H9 (cell line): ENCODE measurements around the gene SLC39A10. TPM values are rescaled to one million over a fixed set of nuclear protein-coding genes. Genes with fewer than 3 reads are reported as not detected.

Experiments
- DNase-seq: peaks from one replicate; pipeline ENCODE4 v3.0.0-alpha.2; 2017
- H2AFZ ChIP-seq: one replicate; pipeline ENCODE4 v1.6.1; 2013; ENCODE audit warnings: mild to moderate bottlenecking, low read length, control low read depth, moderate library complexity
- H2AK5ac ChIP-seq: 2 replicates; pipeline ENCODE4 v1.6.1; 2013; ENCODE audit warnings: low read length, control low read depth, mixed read lengths; ENCODE audit not compliant: insufficient read length
- H2BK120ac ChIP-seq: one replicate; pipeline ENCODE4 v1.6.1; 2013; ENCODE audit warnings: low read depth, mild to moderate bottlenecking, low read length, control low read depth, inconsistent platforms; ENCODE audit not compliant: poor library complexity, severe bottlenecking
- H2BK12ac ChIP-seq: 2 replicates; pipeline ENCODE4 v1.6.1; 2013; ENCODE audit warnings: low read length, control low read depth, mixed read lengths, low read depth; ENCODE audit not compliant: insufficient read length
- H2BK15ac ChIP-seq: 2 replicates; pipeline ENCODE4 v1.6.1; 2013; ENCODE audit warnings: low read depth, low read length, control low read depth
- H2BK20ac ChIP-seq: one replicate; pipeline ENCODE4 v1.6.1; 2013; ENCODE audit warnings: low read depth, mild to moderate bottlenecking, low read length, control low read depth, inconsistent platforms; ENCODE audit not compliant: poor library complexity, severe bottlenecking
- H2BK5ac ChIP-seq: 2 replicates; pipeline ENCODE4 v1.6.1; 2013; ENCODE audit warnings: low read length, control low read depth, mixed read lengths; ENCODE audit not compliant: insufficient read length
- H3K14ac ChIP-seq: 2 replicates; pipeline ENCODE4 v1.6.1; 2013; ENCODE audit warnings: low read length, control low read depth; ENCODE audit not compliant: insufficient read depth
- H3K18ac ChIP-seq: 2 replicates; pipeline ENCODE4 v1.6.1; 2013; ENCODE audit warnings: low read depth, mild to moderate bottlenecking, mixed read lengths, low read length, control low read depth; ENCODE audit not compliant: insufficient read length
- H3K23ac ChIP-seq: 2 replicates; pipeline ENCODE4 v1.6.1; 2013; ENCODE audit warnings: low read length, control low read depth, mixed read lengths, low read depth; ENCODE audit not compliant: insufficient read length
- H3K23me2 ChIP-seq: 2 replicates; pipeline ENCODE4 v1.6.1; 2013; ENCODE audit warnings: low read depth, mild to moderate bottlenecking, mixed read lengths, low read length, control low read depth; ENCODE audit not compliant: insufficient read length, poor library complexity, severe bottlenecking
- H3K27ac ChIP-seq: 2 replicates; pipeline ENCODE4 v1.5.1; 2013; ENCODE audit warnings: low read length, control low read depth, mixed read lengths, low read depth; ENCODE audit not compliant: insufficient read length
- H3K27me3 ChIP-seq: 2 replicates; pipeline ENCODE4 v1.6.1; 2013; ENCODE audit warnings: low read length, control low read depth, inconsistent platforms; ENCODE audit not compliant: insufficient read depth
- H3K4ac ChIP-seq: 2 replicates; pipeline ENCODE4 v1.6.1; 2013; ENCODE audit warnings: low read depth, mild to moderate bottlenecking, control low read depth, inconsistent platforms, low read length, moderate library complexity
- H3K4me1 ChIP-seq: 2 replicates; pipeline ENCODE4 v1.6.1; 2013; ENCODE audit warnings: low read length, control low read depth, inconsistent platforms; ENCODE audit not compliant: insufficient read depth
- H3K4me2 ChIP-seq: 2 replicates; pipeline ENCODE4 v1.6.1; 2013; ENCODE audit warnings: low read length, control low read depth, mixed read lengths; ENCODE audit not compliant: insufficient read length, insufficient read depth
- H3K56ac ChIP-seq: 2 replicates; pipeline ENCODE4 v1.6.1; 2013; ENCODE audit warnings: low read depth, mild to moderate bottlenecking, mixed read lengths, low read length, control low read depth; ENCODE audit not compliant: insufficient read length
- H3K79me1 ChIP-seq: 2 replicates; pipeline ENCODE4 v1.6.1; 2013; ENCODE audit warnings: low read depth, mild to moderate bottlenecking, moderate library complexity, low read length, control low read depth, inconsistent platforms; ENCODE audit not compliant: insufficient read depth, poor library complexity, severe bottlenecking
- H3K79me2 ChIP-seq: 2 replicates; pipeline ENCODE4 v1.6.1; 2013; ENCODE audit warnings: low read length, control low read depth, inconsistent platforms; ENCODE audit not compliant: insufficient read depth
- H3K9ac ChIP-seq: 2 replicates; pipeline ENCODE4 v1.6.1; 2013; ENCODE audit warnings: low read length, control low read depth, mixed read lengths; ENCODE audit not compliant: insufficient read length; ENCODE audit errors: extremely low read depth
- H3K9me3 ChIP-seq: one replicate; pipeline ENCODE4 v1.6.1; 2013; ENCODE audit warnings: low read depth, low read length, inconsistent platforms; ENCODE audit not compliant: control insufficient read depth
- H3T11ph ChIP-seq: one replicate; pipeline ENCODE4 v1.6.1; 2013; ENCODE audit warnings: mild to moderate bottlenecking, low read length, control low read depth, inconsistent platforms
- H4K20me1 ChIP-seq: one replicate; pipeline ENCODE4 v1.6.1; 2013; ENCODE audit not compliant: control insufficient read depth, insufficient read length, insufficient read depth
- H4K5ac ChIP-seq: 2 replicates; pipeline ENCODE4 v1.6.1; 2013; ENCODE audit warnings: low read depth, mild to moderate bottlenecking, mixed read lengths, low read length, control low read depth; ENCODE audit not compliant: insufficient read length
- H4K8ac ChIP-seq: replicated peaks from 2 replicates; pipeline ENCODE4 v1.6.1; 2013; ENCODE audit warnings: low read length, control low read depth, mixed read lengths, low read depth; ENCODE audit not compliant: insufficient read length
- H4K91ac ChIP-seq: 2 replicates; pipeline ENCODE4 v1.6.1; 2013; ENCODE audit warnings: low read depth, mild to moderate bottlenecking, moderate library complexity, mixed read lengths, low read length, control low read depth; ENCODE audit not compliant: insufficient read length
- H3K27ac Mint-ChIP-seq, 3 experiments: 2 replicates in 2 of 3; 3 replicates in 1 of 3; pipeline ENCODE4 v1.8.0; 2020 to 2021; ENCODE audit warnings: mixed read lengths in 3 of 3, mild to moderate bottlenecking in 1 of 3, moderate library complexity in 1 of 3
- H3K27me3 Mint-ChIP-seq: 2 replicates; pipeline ENCODE4 v1.8.0; 2021; ENCODE audit warnings: low read depth, mild to moderate bottlenecking, moderate library complexity, mixed read lengths
- H3K36me3 Mint-ChIP-seq, 3 experiments: 2 replicates in 2 of 3; 3 replicates in 1 of 3; pipeline ENCODE4 v1.8.0; 2020 to 2021; ENCODE audit warnings: low read depth in 3 of 3, mixed read lengths in 3 of 3; ENCODE audit not compliant: insufficient read depth in 1 of 3
- H3K4me1 Mint-ChIP-seq, 2 experiments: 2 replicates each; pipeline ENCODE4 v1.8.0; 2020; ENCODE audit warnings: mixed read lengths in 2 of 2
- H3K4me3 Mint-ChIP-seq, 2 experiments: 2 replicates in 1 of 2; 3 replicates in 1 of 2; pipeline ENCODE4 v1.8.0; 2020 to 2021; ENCODE audit warnings: mild to moderate bottlenecking in 2 of 2, mixed read lengths in 2 of 2, moderate library complexity in 1 of 2
- H3K9me3 Mint-ChIP-seq, 2 experiments: 2 replicates in 1 of 2; 3 replicates in 1 of 2; pipeline ENCODE4 v1.8.0; 2020; ENCODE audit warnings: mild to moderate bottlenecking in 2 of 2, mixed read lengths in 2 of 2, moderate library complexity in 1 of 2
- CTCF ChIP-seq: fragments of 200-600 bp; sonication (generic); conservative IDR thresholded peaks from 3 replicates; pipeline ENCODE4 v1.8.0; 2021; ENCODE audit warnings: antibody characterized with exemption, mild to moderate bottlenecking
- WGBS: extraction: QIAGEN DNeasy Blood & Tissue Kit; methylation state at CpG from one replicate; pipeline ENCODE4 v1.1.7; 2013; ENCODE audit warnings: missing lambda C conversion rate, low lambda C conversion rate, mixed read lengths; ENCODE audit not compliant: insufficient read length; ENCODE audit errors: extremely low coverage; 5-methylcytosine and 5-hydroxymethylcytosine counted together
- total RNA-seq: library from RNA; stranded (reverse); gene quantifications from 2 replicates; pipeline ENCODE4 v1.2.1, GENCODE V29; 2021

The SLC39A10 gene
- total RNA-seq, 1 experiment from 2014 or later: 161 TPM

- Mint-ChIP-seq H3K4me1 (peaks cover 38 to 41% of the 10 kb centered on the region in 2 experiments), H3K27me3 (no peaks in the 10 kb centered on the region; the same call in 1 of the 2 replicates), H3K27ac (peak overlapping the region in 1 of 3 experiments; percentile 50; a peak in 1 of 7 replicates), H3K36me3 (peaks cover 0 to 9% (median 3%) of the 10 kb centered on the region in 3 experiments; a peak in 4 of 7 replicates), H3K9me3 (0 out of 5 replicates have a peak, but pooled peaks cover 0 to 2% of the 10 kb centered on the region in 2 experiments), H3K4me3 (peak overlapping the region; percentile 94 to 97)
- no peak overlapping the region for H3K4ac ChIP-seq
- no peak overlapping the region for H3K23ac ChIP-seq
- H3K9me3 ChIP-seq: no peaks in the 10 kb centered on the region
- TF ChIP-seq CTCF: no peak
- no peak overlapping the region for H3K18ac ChIP-seq
- no peaks in the 10 kb centered on the region for H3K27me3 ChIP-seq
- H3K23me2 ChIP-seq: peaks cover 8% of the 10 kb centered on the region
- no peak overlapping the region for H2BK120ac ChIP-seq
- no peak for DNase-seq
- no peak overlapping the region for H3K27ac ChIP-seq
- no peak overlapping the region for H3K9ac ChIP-seq
- no peak overlapping the region for H2AK5ac ChIP-seq
- H3K79me2 ChIP-seq: peaks cover 20% of the 10 kb centered on the region; the same call in 1 of the 2 replicates
- no peak overlapping the region for H2BK20ac ChIP-seq
- H4K8ac ChIP-seq: no peak overlapping the region
- H2BK5ac ChIP-seq: no peak overlapping the region
- WGBS: no CpG with 5 or more reads among the region's 5 CpGs
- H4K91ac ChIP-seq: no peak overlapping the region
- H2BK15ac ChIP-seq: no peak overlapping the region
- H4K5ac ChIP-seq: no peak overlapping the region
- H3K56ac ChIP-seq: no peak overlapping the region
- peak overlapping the region; percentile 94 for H3K4me2 ChIP-seq
- no peak overlapping the region for H2AFZ ChIP-seq
- H3K79me1 ChIP-seq: no peaks in the 10 kb centered on the region
- H3K14ac ChIP-seq: no peak overlapping the region
- no peak overlapping the region for H2BK12ac ChIP-seq
- no peak overlapping the region for H3T11ph ChIP-seq
- H3K4me1 ChIP-seq: no peaks in the 10 kb centered on the region; the same call in 1 of the 2 replicates
- H4K20me1 ChIP-seq: no peaks in the 10 kb centered on the region
These were observed 2.1 kb downstream of the SLC39A10 start for GRCh38 chr2:195659114-195659513.
